Mesenchymal stem cell (in vitro differentiated cells and primary cell): ENCODE results near the gene SERINC2.
"Not testable (repeated sequence)": the region's sequence is repeated elsewhere in the genome, so short reads cannot be mapped to it uniquely, and the experiment has no call there.

Experiments used
- DNase-seq: peaks from one replicate; pipeline ENCODE4 v3.0.0-alpha.2; 2013
- H2AFZ ChIP-seq: one replicate; pipeline ENCODE4 v1.6.1; 2013; ENCODE audit warnings: low read depth, mild to moderate bottlenecking, control low read depth, inconsistent platforms, low read length, moderate library complexity
- H2AK5ac ChIP-seq: 2 replicates; pipeline ENCODE4 v1.6.1; 2013; ENCODE audit warnings: low read length, moderate library complexity, mild to moderate bottlenecking, inconsistent platforms; ENCODE audit not compliant: severe bottlenecking
- H2BK120ac ChIP-seq: one replicate; pipeline ENCODE4 v1.6.1; 2013; ENCODE audit warnings: low read depth, mild to moderate bottlenecking, inconsistent platforms, low read length, moderate library complexity
- H2BK12ac ChIP-seq, 2 experiments: one replicate each; pipeline ENCODE4 v1.6.1; 2013; ENCODE audit warnings: inconsistent platforms in 2 of 2, low read length in 2 of 2, mild to moderate bottlenecking in 2 of 2, moderate library complexity in 2 of 2, control low read depth in 1 of 2
- H2BK15ac ChIP-seq: one replicate; pipeline ENCODE4 v1.6.1; 2013; ENCODE audit warnings: mild to moderate bottlenecking, low read depth, inconsistent platforms; ENCODE audit not compliant: poor library complexity, severe bottlenecking
- H2BK5ac ChIP-seq: 2 replicates; pipeline ENCODE4 v1.6.1; 2013; ENCODE audit warnings: low read depth, mild to moderate bottlenecking, low read length, control low read depth, inconsistent platforms; ENCODE audit not compliant: poor library complexity, severe bottlenecking
- H3K14ac ChIP-seq, 2 experiments: one replicate each; pipeline ENCODE4 v1.6.1; 2013; ENCODE audit warnings: inconsistent platforms in 2 of 2, low read length in 2 of 2, control low read depth in 1 of 2, mild to moderate bottlenecking in 1 of 2, moderate library complexity in 1 of 2
- H3K18ac ChIP-seq, 2 experiments: one replicate each; pipeline ENCODE4 v1.6.1; 2013; ENCODE audit warnings: inconsistent platforms in 2 of 2, low read length in 2 of 2, control low read depth in 1 of 2, low read depth in 1 of 2, mild to moderate bottlenecking in 1 of 2
- H3K23ac ChIP-seq, 2 experiments: one replicate each; pipeline ENCODE4 v1.6.1; 2013; ENCODE audit warnings: inconsistent platforms in 2 of 2, low read length in 2 of 2, mild to moderate bottlenecking in 2 of 2, moderate library complexity in 2 of 2, control low read depth in 1 of 2
- H3K27ac ChIP-seq: 2 replicates; pipeline ENCODE4 v1.5.1; 2013; ENCODE audit warnings: mild to moderate bottlenecking, moderate library complexity, low read length, control low read depth, inconsistent platforms; ENCODE audit not compliant: poor library complexity, severe bottlenecking
- H3K27me3 ChIP-seq, 2 experiments: 2 replicates each; pipeline versions ENCODE4 v1.6.1 to v1.7.0; 2013; ENCODE audit warnings: low read length in 2 of 2, mild to moderate bottlenecking in 2 of 2, moderate library complexity in 2 of 2, control low read depth in 1 of 2, inconsistent platforms in 1 of 2; ENCODE audit not compliant: control insufficient read depth in 1 of 2, insufficient read depth in 1 of 2
- H3K36me3 ChIP-seq, 2 experiments: 2 replicates each; pipeline versions ENCODE4 v1.6.1 to v1.7.0; 2013; ENCODE audit warnings: low read length in 2 of 2, control low read depth in 1 of 2, inconsistent platforms in 1 of 2, low read depth in 1 of 2, mild to moderate bottlenecking in 1 of 2; ENCODE audit not compliant: insufficient read depth in 2 of 2, control insufficient read depth in 1 of 2
- H3K4ac ChIP-seq, 2 experiments: one replicate each; pipeline ENCODE4 v1.6.1; 2013; ENCODE audit warnings: inconsistent platforms in 2 of 2, low read length in 2 of 2, mild to moderate bottlenecking in 2 of 2, moderate library complexity in 2 of 2, control low read depth in 1 of 2, low read depth in 1 of 2
- H3K4me1 ChIP-seq: 2 replicates; pipeline ENCODE4 v1.6.1; 2013; ENCODE audit warnings: low read depth, low read length, control low read depth; ENCODE audit not compliant: control insufficient read depth, insufficient read depth
- H3K4me2 ChIP-seq: 2 replicates; pipeline ENCODE4 v1.6.1; 2013; ENCODE audit warnings: low read length, mild to moderate bottlenecking, inconsistent platforms; ENCODE audit not compliant: poor library complexity, severe bottlenecking
- H3K4me3 ChIP-seq, 2 experiments: 2 replicates each; pipeline versions ENCODE4 v1.5.1 to v1.7.0; 2013; ENCODE audit warnings: low read length in 2 of 2, mild to moderate bottlenecking in 2 of 2, control low read depth in 1 of 2, low read depth in 1 of 2; ENCODE audit not compliant: insufficient read depth in 1 of 2
- H3K79me1 ChIP-seq: replicated peaks from 2 replicates; pipeline ENCODE4 v1.6.1; 2013; ENCODE audit warnings: mild to moderate bottlenecking, control low read depth, low read length, inconsistent platforms; ENCODE audit not compliant: poor library complexity, severe bottlenecking
- H3K9ac ChIP-seq: 2 replicates; pipeline ENCODE4 v1.7.0; 2013; ENCODE audit warnings: mild to moderate bottlenecking, low read length, moderate library complexity
- H3K9me3 ChIP-seq: 2 replicates; pipeline ENCODE4 v1.7.0; 2013; ENCODE audit warnings: mild to moderate bottlenecking, low read length; ENCODE audit not compliant: control insufficient read depth
- H4K8ac ChIP-seq: one replicate; pipeline ENCODE4 v1.6.1; 2013; ENCODE audit warnings: inconsistent platforms, mild to moderate bottlenecking, low read length, moderate library complexity
- H4K91ac ChIP-seq: one replicate; pipeline ENCODE4 v1.6.1; 2013; ENCODE audit warnings: mild to moderate bottlenecking, low read length, inconsistent platforms
- WGBS: methylation state at CpG from one replicate; pipeline ENCODE4 v1.1.7; 2013; ENCODE audit warnings: mixed read lengths; 5-methylcytosine and 5-hydroxymethylcytosine counted together

The SERINC2 gene

DNA sequence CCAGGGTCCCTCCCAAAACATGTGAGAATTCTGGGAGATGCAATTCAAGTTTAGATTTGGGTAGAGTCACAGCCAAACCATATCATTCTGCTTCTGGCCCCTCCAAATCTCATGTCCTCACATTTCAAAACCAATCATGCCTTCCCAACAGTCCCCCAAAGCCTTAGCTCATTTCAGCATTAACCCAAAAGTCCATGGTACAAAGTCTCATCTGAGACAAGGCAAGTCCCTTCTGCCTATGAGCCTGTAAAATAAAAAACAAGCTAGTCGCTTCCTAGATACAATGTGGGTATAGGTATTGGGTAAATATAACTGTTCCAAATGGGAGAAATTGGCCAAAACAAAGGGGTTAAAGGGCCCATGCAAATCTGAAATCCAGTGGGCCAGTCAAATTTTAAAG is 59.7 kb downstream of the SERINC2 start:
- H2BK15ac ChIP-seq, H3K36me3 ChIP-seq, H3K4me2 ChIP-seq, H2AFZ ChIP-seq, H3K18ac ChIP-seq, H2AK5ac ChIP-seq, H3K4ac ChIP-seq, H3K4me3 ChIP-seq, H3K4me1 ChIP-seq, DNase-seq, H2BK120ac ChIP-seq, H2BK5ac ChIP-seq, H3K27ac ChIP-seq, H4K8ac ChIP-seq, H3K79me1 ChIP-seq, H3K14ac ChIP-seq, H3K23ac ChIP-seq, H2BK12ac ChIP-seq, H3K9ac ChIP-seq, H4K91ac ChIP-seq: not testable (repeated sequence)
- peaks cover 15% of the 10 kb centered on the region for H3K9me3 ChIP-seq
- 75% methylated on average over 1 of the region's 1 CpG for WGBS
- peaks cover 12 to 52% of the 10 kb centered on the region in 2 experiments for H3K27me3 ChIP-seq

DNA sequence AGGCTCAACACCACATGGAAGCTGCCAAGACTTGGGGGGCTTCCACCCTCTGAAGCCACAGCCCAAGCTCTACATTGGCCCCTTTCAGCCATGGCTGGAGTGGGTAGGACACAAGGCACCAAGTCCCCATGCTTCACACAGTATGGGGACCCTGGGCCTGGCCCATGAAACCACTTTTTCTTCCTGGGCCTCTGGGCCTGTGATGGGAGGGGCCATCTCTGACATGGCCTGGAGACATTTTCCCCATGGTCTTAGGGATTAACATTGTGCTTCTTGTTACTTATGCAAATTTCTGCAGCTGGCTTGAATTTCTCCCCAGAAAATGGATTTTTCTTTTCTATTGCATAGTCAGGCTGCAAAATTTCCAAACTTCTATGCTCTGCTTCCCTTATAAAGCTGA is 60.5 kb downstream of the SERINC2 start:
- H3K9me3 ChIP-seq, DNase-seq, H3K23ac ChIP-seq, H2AFZ ChIP-seq, H3K27ac ChIP-seq, H3K4ac ChIP-seq, H3K14ac ChIP-seq, H3K79me1 ChIP-seq, H2BK120ac ChIP-seq, H3K4me3 ChIP-seq, H3K9ac ChIP-seq, H3K4me2 ChIP-seq, H4K8ac ChIP-seq, H3K18ac ChIP-seq, H2AK5ac ChIP-seq, H2BK15ac ChIP-seq, H3K36me3 ChIP-seq, H4K91ac ChIP-seq, H2BK5ac ChIP-seq, H3K4me1 ChIP-seq, H2BK12ac ChIP-seq: not testable (repeated sequence)
- peaks cover 14 to 57% of the 10 kb centered on the region in 2 experiments for H3K27me3 ChIP-seq

DNA sequence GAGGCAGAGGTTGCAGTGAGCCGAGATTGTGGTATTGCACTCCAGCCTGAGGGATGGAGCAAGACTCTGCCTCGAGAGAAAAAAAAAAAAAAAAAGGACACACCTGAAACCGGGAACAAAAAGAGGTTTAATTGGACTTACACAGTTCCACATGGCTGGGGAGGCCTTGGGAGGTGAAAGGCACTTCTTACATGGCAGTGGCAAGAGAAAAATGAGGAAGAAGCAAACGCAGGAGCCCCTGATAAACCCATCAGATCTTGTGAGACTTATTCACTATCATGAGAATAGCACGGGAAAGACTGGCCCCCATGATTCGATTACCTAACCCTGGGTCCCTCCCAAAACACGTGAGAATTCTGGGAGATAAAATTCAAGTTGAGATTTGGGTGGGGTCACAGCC is 61.6 kb downstream of the SERINC2 start:
- not testable (repeated sequence) for H3K4me2 ChIP-seq, H2BK12ac ChIP-seq, H3K79me1 ChIP-seq, H3K23ac ChIP-seq, H3K18ac ChIP-seq, DNase-seq, H2AK5ac ChIP-seq, H3K14ac ChIP-seq, H3K9ac ChIP-seq, H3K36me3 ChIP-seq, H4K8ac ChIP-seq, H3K4me3 ChIP-seq, H2BK15ac ChIP-seq, H2BK120ac ChIP-seq, H2BK5ac ChIP-seq, H3K9me3 ChIP-seq, H3K27ac ChIP-seq, H3K4me1 ChIP-seq, H4K91ac ChIP-seq, H3K4ac ChIP-seq, H2AFZ ChIP-seq
- peaks cover 14 to 57% of the 10 kb centered on the region in 2 experiments for H3K27me3 ChIP-seq
- 77% methylated on average over 7 of the region's 7 CpGs for WGBS

DNA sequence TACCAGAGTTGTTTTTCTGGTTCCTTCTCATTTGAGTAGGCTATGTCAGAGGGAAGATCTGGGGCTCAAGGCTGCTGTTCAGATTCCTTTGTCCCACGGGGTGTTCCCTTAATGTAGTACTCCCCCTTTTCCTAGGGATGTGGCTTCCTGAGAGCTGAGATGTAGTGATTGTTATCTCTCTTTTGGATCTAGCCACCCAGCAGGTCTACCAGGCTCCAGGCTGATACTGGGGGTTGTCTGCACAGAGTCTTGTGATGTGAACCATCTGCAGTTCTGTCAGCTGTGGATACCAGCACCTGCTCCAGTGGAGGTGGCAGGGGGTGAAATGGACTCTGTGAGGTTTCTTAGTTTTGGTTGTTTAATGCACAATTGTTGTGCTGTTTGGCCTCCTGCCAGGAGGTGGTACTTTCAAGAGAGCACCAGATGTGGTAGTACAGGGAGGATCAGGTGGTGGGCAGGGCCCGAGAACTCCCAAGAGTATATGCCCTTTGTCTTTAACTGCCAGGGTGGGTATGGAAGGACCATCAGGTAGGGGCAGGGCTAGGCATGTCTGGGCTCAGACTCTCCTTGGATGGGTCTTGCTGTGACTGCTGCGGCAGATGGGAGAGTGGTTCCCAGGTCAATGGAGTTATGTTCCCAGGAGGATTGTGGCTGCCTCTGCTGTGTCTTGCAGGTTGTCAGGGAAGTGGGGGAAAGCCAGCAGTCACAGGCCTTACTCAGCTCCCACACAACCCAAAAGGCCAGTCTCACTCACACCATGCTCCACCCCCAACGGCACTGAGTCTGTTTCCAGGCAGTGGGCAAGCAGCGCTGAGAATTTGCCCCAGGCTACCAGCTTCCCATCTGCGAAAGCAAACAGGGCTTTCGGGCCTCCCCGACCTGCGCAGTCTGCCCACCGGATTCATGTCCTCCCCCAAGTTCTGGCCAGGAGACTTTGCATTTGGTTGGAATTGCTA is 64.2 kb downstream of the SERINC2 start:
- Histone ChIP-seq H4K8ac (no peak overlapping the region), H2AFZ (no peak overlapping the region), H3K27ac (no peak overlapping the region), H3K9me3 (peaks cover 3% of the 10 kb centered on the region), H2BK12ac (no peak overlapping the region), H3K4me1 (no peaks in the 10 kb centered on the region), H3K27me3 (peaks cover 9 to 35% of the 10 kb centered on the region in 2 experiments), H3K4me3 (no peak overlapping the region), H3K4ac (peak overlapping the region in 1 of 2 experiments; percentile 6), H2AK5ac (no peak overlapping the region), H4K91ac (no peak overlapping the region), H3K23ac (no peak overlapping the region), H2BK15ac (no peak overlapping the region), H3K14ac (peak overlapping the region in 1 of 2 experiments; percentile 59), H3K9ac (no peak overlapping the region), H3K36me3 (no peaks in the 10 kb centered on the region), H2BK120ac (no peak overlapping the region), H3K79me1 (no peaks in the 10 kb centered on the region), H2BK5ac (no peak overlapping the region), H3K4me2 (no peak overlapping the region), H3K18ac (peak overlapping the region in 1 of 2 experiments; percentile 22)
- 84% methylated on average over 9 of the region's 10 CpGs for WGBS
- DNase-seq = peak; percentile 6
